GM10266 (cell line): Measurements from ENCODE around the gene LHFPL6.

Source experiments
- DNase-seq: peaks from one replicate; pipeline ENCODE4 v3.0.0; 2012; ENCODE audit errors: extremely low spot score
- CTCF ChIP-seq: IDR thresholded peaks from 2 replicates; pipeline ENCODE4 v1.5.1; 2012; ENCODE audit warnings: mild to moderate bottlenecking, low read depth; ENCODE audit not compliant: control insufficient read depth, insufficient read depth; ENCODE audit errors: missing control alignments

Gene LHFPL6

GRCh38 chr13:39365879-39366278, 237.1 kb downstream of the LHFPL6 start:
- DNase-seq = no peak
- no peak for TF ChIP-seq CTCF

GRCh38 chr13:39364947-39365468, 238.0 kb downstream of the LHFPL6 start:
- DNase-seq = no peak
- no peak for TF ChIP-seq CTCF

GRCh38 chr13:39363382-39363772, 239.6 kb downstream of the LHFPL6 start:
- DNase-seq = no peak
- no peak for TF ChIP-seq CTCF

- no peak for DNase-seq
- no peak for TF ChIP-seq CTCF
Observed at GRCh38 chr13:39362652-39363381, 240.2 kb downstream of the LHFPL6 start.

- no peak for DNase-seq
- no peak for TF ChIP-seq CTCF
Observed at GRCh38 chr13:39353988-39354387, 249.0 kb downstream of the LHFPL6 start.

- no peak for TF ChIP-seq CTCF
Observed at GRCh38 chr13:39350461-39350881, 252.5 kb downstream of the LHFPL6 start.

GRCh38 chr13:39349391-39349960, 253.5 kb downstream of the LHFPL6 start:
- TF ChIP-seq CTCF = no peak
- no peak for DNase-seq

More at GRCh38 chr13:39350461-39350881, 252.5 kb downstream of the LHFPL6 start:
- no peak for DNase-seq
